ENCODE measurements around the gene SH3BP5L. TPM values are rescaled to one million over a fixed set of nuclear protein-coding genes. Genes with fewer than 3 reads are reported as not detected.
A peak's percentile ranks its signal among the peaks of the same experiment; 100 is the strongest.

The SH3BP5L gene
- total and polyA plus RNA-seq, 2 experiments from 2014 or later = 2.8 to 26.1 TPM

DNA sequence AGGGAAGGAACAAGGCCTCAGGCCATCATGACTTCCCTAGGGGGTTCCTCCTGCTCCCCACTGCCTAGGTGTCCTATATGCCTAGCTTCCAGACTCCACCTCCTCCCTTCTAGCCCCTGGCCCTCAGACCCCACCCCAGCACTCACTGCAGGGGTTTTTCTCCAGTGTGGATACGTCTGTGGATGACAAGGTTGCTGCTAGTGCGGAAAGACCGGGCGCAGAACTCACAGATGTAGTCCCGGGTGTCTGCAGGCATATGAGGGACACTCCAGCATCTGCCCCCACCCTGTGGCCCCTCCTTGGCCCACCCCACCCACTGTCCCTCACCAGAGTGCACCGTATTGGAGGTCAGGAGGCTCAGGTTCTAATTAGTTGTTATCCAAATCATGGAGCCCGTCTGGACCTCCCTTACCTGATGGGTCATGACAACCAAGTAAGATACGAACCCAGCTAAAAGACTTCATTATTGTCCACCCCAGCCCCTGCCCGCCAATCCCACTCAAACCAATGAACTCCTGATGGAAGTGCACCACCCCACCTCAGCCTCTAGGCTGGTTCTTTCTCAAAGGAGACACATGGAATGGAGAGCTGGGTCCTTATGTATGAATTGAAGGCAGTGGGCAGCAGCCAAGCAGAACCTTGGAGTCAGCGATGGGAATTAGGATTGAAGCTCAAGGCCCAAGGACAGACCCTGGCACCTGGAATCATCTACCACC lies 25.0 kb upstream of the SH3BP5L start:
- H3K4me3 Mint-ChIP-seq = no peak overlapping the region
- H3K4me2 ChIP-seq = no peak overlapping the region

More for the DNA sequence above, 25.0 kb upstream of the SH3BP5L start:
- Histone ChIP-seq H3K79me2 (replicated peaks; ENCODE audit: insufficient read depth) (no peaks in the 10 kb centered on the region), H3F3A (replicated peaks; ENCODE audit: low read depth) (peaks cover 13% of the 10 kb centered on the region), H3K36me3 (ENCODE audit: insufficient read depth) (peaks cover 12% of the 10 kb centered on the region), H3K4me3 (no peak overlapping the region), H3K9me2 (ENCODE audit: insufficient read depth) (no peaks in the 10 kb centered on the region), H2AFZ (no peak overlapping the region), H3K27ac (ENCODE audit: low read depth) (no peak overlapping the region), H3K4me1 (ENCODE audit: insufficient read depth) (peaks cover 6% of the 10 kb centered on the region; the same call in 1 of the 2 replicates), H4K20me1 (replicated peaks; ENCODE audit: insufficient read depth) (peaks cover 12% of the 10 kb centered on the region), H3K27me3 (ENCODE audit: insufficient read depth) (peaks cover 42% of the 10 kb centered on the region)
- H3K36me3 Mint-ChIP-seq (ENCODE audit: low read depth) = peaks cover 32% of the 10 kb centered on the region
- H3K27ac Mint-ChIP-seq = no peak overlapping the region
- H3K9me3 Mint-ChIP-seq = no peaks in the 10 kb centered on the region; the same call in 2 of the 3 replicates
- H3K27me3 Mint-ChIP-seq (ENCODE audit: insufficient read depth, low read depth, poor library complexity) = peaks cover 20% of the 10 kb centered on the region
- TF ChIP-seq ZNF331 (CRISPR knock-in tag; IDR thresholded peaks at IDR 0.05; ENCODE audit: low read depth) (no peak), ZNF114 (CRISPR knock-in tag; IDR thresholded peaks at IDR 0.05) (no peak), JUNB (IDR thresholded peaks at IDR 0.05; ENCODE audit: unreplicated experiment) (no peak), NANOG (IDR thresholded peaks at IDR 0.05; ENCODE audit: borderline replicate concordance) (no peak), CREB1 (CRISPR knock-in tag; IDR thresholded peaks at IDR 0.05; ENCODE audit: low read depth) (no peak), EZH2phosphoT487 (IDR thresholded peaks at IDR 0.05; ENCODE audit: unreplicated experiment) (no peak), POLR2AphosphoS5 (IDR thresholded peaks at IDR 0.05; ENCODE audit: low read depth) (no peak; the same call in 1 of the 2 replicates), STAT1 (IDR thresholded peaks at IDR 0.05; ENCODE audit: unreplicated experiment) (no peak)
- TF ChIP-seq, protein P1, sequence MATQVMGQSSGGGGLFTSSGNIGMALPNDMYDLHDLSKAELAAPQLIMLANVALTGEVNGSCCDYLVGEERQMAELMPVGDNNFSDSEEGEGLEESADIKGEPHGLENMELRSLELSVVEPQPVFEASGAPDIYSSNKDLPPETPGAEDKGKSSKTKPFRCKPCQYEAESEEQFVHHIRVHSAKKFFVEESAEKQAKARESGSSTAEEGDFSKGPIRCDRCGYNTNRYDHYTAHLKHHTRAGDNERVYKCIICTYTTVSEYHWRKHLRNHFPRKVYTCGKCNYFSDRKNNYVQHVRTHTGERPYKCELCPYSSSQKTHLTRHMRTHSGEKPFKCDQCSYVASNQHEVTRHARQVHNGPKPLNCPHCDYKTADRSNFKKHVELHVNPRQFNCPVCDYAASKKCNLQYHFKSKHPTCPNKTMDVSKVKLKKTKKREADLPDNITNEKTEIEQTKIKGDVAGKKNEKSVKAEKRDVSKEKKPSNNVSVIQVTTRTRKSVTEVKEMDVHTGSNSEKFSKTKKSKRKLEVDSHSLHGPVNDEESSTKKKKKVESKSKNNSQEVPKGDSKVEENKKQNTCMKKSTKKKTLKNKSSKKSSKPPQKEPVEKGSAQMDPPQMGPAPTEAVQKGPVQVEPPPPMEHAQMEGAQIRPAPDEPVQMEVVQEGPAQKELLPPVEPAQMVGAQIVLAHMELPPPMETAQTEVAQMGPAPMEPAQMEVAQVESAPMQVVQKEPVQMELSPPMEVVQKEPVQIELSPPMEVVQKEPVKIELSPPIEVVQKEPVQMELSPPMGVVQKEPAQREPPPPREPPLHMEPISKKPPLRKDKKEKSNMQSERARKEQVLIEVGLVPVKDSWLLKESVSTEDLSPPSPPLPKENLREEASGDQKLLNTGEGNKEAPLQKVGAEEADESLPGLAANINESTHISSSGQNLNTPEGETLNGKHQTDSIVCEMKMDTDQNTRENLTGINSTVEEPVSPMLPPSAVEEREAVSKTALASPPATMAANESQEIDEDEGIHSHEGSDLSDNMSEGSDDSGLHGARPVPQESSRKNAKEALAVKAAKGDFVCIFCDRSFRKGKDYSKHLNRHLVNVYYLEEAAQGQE (IDR thresholded peaks at IDR 0.05; ENCODE audit: unreplicated experiment) = no peak
- TF ChIP-seq, protein P2, sequence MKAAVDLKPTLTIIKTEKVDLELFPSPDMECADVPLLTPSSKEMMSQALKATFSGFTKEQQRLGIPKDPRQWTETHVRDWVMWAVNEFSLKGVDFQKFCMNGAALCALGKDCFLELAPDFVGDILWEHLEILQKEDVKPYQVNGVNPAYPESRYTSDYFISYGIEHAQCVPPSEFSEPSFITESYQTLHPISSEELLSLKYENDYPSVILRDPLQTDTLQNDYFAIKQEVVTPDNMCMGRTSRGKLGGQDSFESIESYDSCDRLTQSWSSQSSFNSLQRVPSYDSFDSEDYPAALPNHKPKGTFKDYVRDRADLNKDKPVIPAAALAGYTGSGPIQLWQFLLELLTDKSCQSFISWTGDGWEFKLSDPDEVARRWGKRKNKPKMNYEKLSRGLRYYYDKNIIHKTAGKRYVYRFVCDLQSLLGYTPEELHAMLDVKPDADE (IDR thresholded peaks at IDR 0.05) = no peak
- TF ChIP-seq, protein P3, sequence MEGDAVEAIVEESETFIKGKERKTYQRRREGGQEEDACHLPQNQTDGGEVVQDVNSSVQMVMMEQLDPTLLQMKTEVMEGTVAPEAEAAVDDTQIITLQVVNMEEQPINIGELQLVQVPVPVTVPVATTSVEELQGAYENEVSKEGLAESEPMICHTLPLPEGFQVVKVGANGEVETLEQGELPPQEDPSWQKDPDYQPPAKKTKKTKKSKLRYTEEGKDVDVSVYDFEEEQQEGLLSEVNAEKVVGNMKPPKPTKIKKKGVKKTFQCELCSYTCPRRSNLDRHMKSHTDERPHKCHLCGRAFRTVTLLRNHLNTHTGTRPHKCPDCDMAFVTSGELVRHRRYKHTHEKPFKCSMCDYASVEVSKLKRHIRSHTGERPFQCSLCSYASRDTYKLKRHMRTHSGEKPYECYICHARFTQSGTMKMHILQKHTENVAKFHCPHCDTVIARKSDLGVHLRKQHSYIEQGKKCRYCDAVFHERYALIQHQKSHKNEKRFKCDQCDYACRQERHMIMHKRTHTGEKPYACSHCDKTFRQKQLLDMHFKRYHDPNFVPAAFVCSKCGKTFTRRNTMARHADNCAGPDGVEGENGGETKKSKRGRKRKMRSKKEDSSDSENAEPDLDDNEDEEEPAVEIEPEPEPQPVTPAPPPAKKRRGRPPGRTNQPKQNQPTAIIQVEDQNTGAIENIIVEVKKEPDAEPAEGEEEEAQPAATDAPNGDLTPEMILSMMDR (conservative IDR thresholded peaks at IDR 0.05; ENCODE audit: low read depth in 2 of 2) = no peak
- ATAC-seq (no peak), DNase-seq (ENCODE audit: low spot score) (peak; percentile 21)
- H3K4me1 Mint-ChIP-seq = peaks cover 8% of the 10 kb centered on the region

Measured in GM23338 (cell line).